Stimulated activated CD4-positive, alpha-beta T cell treated with anti-CD3 and anti-CD28 coated beads, Interleukin-15, amount 100 ng/mL, for 1 hour (primary cell): ENCODE measurements around the gene GDPD3.
"Not testable (repeated sequence)": the region's sequence is repeated elsewhere in the genome, so short reads cannot be mapped to it uniquely, and the experiment has no call there.

ENCODE experiments used
- DNase-seq, 2 donors: peaks; one replicate each; pipeline ENCODE4 v3.0.0-alpha.2; 2020; ENCODE audit warnings: low read depth in 1 of 2, low spot score in 1 of 2

Gene GDPD3

GRCh38 chr16:30125690-30126089 is 12.4 kb upstream of the GDPD3 start:
- DNase-seq = not testable (repeated sequence)

- DNase-seq = no peak
These were observed 11.6 kb upstream of the GDPD3 start for GRCh38 chr16:30124985-30125379.

- DNase-seq = no peak
These were observed 9.3 kb upstream of the GDPD3 start for GRCh38 chr16:30122604-30123160.

- no peak for DNase-seq
These were observed 8.6 kb upstream of the GDPD3 start for GRCh38 chr16:30121741-30122571.

- no peak for DNase-seq
These were observed 7.2 kb upstream of the GDPD3 start for GRCh38 chr16:30120340-30121105.

- no peak for DNase-seq
These were observed 6.1 kb upstream of the GDPD3 start for GRCh38 chr16:30119428-30119827.

GRCh38 chr16:30117768-30118167 is 4.4 kb upstream of the GDPD3 start:
- DNase-seq = no peak

- no peak for DNase-seq
These were observed 3.2 kb upstream of the GDPD3 start for GRCh38 chr16:30116291-30117207.

GRCh38 chr16:30115238-30115637 is 1.9 kb upstream of the GDPD3 start:
- DNase-seq = no peak

GRCh38 chr16:30114833-30115232 is 1.5 kb upstream of the GDPD3 start:
- DNase-seq = not testable (repeated sequence)

- no peak for DNase-seq
These were observed 1.1 kb upstream of the GDPD3 start for GRCh38 chr16:30114411-30114810.

GRCh38 chr16:30113711-30114333 is 485 bp upstream of the GDPD3 start:
- no peak for DNase-seq

GRCh38 chr16:30112197-30113030 is 923 bp downstream of the GDPD3 start:
- DNase-seq = peak in 1 of 2 donors; percentile 46

GRCh38 chr16:30110661-30111060 is 2.7 kb downstream of the GDPD3 start:
- DNase-seq = no peak

GRCh38 chr16:30108059-30108850 is 5.1 kb downstream of the GDPD3 start:
- no peak for DNase-seq

- no peak for DNase-seq
These were observed 8.8 kb downstream of the GDPD3 start for GRCh38 chr16:30104492-30104891.

- no peak for DNase-seq
These were observed 9.2 kb downstream of the GDPD3 start for GRCh38 chr16:30104090-30104489.

- DNase-seq = no peak
These were observed 16.3 kb downstream of the GDPD3 start for GRCh38 chr16:30096862-30097563.
